Measurements from ENCODE around the gene NFIA.

DNA sequence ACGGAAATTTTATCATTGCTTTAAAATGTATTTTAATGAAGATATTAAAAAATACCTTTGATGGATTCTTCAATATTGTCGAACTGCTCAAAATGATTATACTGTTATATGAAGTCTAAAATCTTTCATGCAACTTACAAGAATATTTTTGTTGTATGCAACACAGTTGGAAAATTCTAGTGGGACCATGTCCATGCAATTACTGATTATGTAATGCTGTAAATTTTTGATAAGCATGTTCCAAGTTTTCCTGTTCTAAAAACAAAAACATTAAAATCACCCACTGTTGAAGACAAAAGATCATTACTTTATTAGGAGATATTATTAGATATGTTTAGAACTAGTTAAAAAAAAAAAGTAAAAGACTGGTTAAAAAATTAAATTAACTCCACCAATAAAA, 132.8 kb downstream of the NFIA start:
- TF ChIP-seq TEAD4 (IDR thresholded peaks at IDR 0.05), result no peak
- no peak for TF ChIP-seq REST (IDR thresholded peaks at IDR 0.05; ENCODE audit: low read depth)
- TF ChIP-seq FOXM1 (IDR thresholded peaks at IDR 0.05; ENCODE audit: borderline replicate concordance, low read depth), result no peak
- no peak for TF ChIP-seq EP300 (IDR thresholded peaks at IDR 0.05; ENCODE audit: borderline replicate concordance)

Measured in Ishikawa (cell line).